HG03025 (cell line): ENCODE data around the gene ENTPD7.
"Not testable (repeated sequence)": the region's sequence is repeated elsewhere in the genome, so short reads cannot be mapped to it uniquely, and the experiment has no call there.

Experiments used
- ATAC-seq: cut with Tn5 transposase; IDR thresholded peaks from one replicate; pipeline ENCODE4 v1.9.1; 2021; ENCODE audit warnings: mild to moderate bottlenecking, moderate library complexity; ENCODE audit not compliant: unreplicated experiment, low FRiP score

Gene ENTPD7, protein sequence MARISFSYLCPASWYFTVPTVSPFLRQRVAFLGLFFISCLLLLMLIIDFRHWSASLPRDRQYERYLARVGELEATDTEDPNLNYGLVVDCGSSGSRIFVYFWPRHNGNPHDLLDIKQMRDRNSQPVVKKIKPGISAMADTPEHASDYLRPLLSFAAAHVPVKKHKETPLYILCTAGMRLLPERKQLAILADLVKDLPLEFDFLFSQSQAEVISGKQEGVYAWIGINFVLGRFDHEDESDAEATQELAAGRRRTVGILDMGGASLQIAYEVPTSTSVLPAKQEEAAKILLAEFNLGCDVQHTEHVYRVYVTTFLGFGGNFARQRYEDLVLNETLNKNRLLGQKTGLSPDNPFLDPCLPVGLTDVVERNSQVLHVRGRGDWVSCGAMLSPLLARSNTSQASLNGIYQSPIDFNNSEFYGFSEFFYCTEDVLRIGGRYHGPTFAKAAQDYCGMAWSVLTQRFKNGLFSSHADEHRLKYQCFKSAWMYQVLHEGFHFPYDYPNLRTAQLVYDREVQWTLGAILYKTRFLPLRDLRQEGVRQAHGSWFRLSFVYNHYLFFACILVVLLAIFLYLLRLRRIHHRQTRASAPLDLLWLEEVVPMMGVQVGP

GRCh38 chr10:99659031-99659867 lies at the start of gene ENTPD7:
ENTPD7 (plus strand) TSS chr10:99659509; CDS start chr10:99659957, 448 bp downstream.
- ATAC-seq: peak; percentile 98

- ATAC-seq: no peak
Measured at GRCh38 chr10:99610221-99610620, 49.1 kb upstream of the ENTPD7 start.

DNA sequence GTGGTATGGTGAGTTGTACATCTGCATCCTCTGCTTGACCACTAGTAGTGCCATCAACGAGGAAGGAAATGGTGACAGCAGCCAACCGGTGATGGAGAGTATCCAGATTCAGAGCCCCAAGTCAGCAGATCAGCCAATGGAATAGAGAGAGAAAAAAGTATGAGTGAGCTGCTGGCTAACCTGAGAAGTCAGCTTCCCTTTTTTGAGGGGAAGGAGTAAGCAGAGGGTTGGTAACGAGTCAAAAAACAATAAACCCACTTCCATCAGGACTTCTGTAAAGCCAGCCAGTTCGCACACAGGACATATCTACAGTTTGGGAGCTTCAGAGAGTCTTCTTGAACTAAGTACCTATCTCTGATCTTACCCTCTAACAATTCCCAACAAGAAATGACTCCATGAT lies 48.0 kb upstream of the ENTPD7 start:
- no peak for ATAC-seq

- no peak for ATAC-seq
Measured at GRCh38 chr10:99612167-99612831, 47.0 kb upstream of the ENTPD7 start.

DNA sequence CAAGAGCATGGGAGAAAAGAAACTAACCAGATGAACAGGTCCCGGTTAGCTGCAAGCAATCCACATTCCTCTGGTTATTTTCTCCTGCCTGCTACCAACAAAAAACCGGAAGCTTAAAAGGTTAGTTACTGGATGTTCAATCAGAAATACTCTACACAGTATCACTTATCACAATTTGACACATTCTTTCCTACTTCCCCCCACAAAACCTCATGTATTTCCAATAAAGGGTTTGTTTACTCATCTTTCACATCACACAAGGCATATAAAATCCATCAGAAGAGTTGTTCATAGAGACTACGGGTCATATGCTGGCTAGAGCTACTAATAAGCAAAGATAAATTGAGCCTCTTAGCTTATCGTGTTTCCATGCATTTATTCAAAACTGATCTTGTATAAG lies 43.9 kb upstream of the ENTPD7 start:
- no peak for ATAC-seq

DNA sequence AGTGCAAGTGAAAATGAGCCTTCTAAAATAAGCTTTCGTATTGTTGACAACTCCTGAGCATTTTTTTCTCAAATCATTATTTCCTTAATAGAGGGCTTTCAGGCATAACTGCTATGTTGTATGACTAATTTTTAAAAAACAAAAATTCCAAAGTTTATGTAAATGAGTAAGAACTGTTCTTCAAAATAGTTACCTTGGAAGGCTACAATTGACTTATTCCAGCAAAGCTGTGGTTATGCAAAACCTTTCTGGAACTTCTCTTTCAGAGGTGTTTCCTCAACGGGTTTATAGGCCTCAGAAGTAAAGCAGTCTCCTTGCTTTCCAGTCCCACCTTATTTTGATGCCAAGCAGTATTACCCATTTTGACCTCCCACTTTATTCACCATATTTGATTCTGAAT lies 41.6 kb upstream of the ENTPD7 start:
- ATAC-seq: no peak

GRCh38 chr10:99619090-99619800 lies 40.1 kb upstream of the ENTPD7 start:
- ATAC-seq: no peak

- ATAC-seq: peak; percentile 86
Measured at GRCh38 chr10:99619851-99620710, 39.2 kb upstream of the ENTPD7 start, which contains the start of gene SLC25A28. SLC25A28 (minus strand) TSS chr10:99620439; CDS start chr10:99620335, 104 bp downstream.

DNA sequence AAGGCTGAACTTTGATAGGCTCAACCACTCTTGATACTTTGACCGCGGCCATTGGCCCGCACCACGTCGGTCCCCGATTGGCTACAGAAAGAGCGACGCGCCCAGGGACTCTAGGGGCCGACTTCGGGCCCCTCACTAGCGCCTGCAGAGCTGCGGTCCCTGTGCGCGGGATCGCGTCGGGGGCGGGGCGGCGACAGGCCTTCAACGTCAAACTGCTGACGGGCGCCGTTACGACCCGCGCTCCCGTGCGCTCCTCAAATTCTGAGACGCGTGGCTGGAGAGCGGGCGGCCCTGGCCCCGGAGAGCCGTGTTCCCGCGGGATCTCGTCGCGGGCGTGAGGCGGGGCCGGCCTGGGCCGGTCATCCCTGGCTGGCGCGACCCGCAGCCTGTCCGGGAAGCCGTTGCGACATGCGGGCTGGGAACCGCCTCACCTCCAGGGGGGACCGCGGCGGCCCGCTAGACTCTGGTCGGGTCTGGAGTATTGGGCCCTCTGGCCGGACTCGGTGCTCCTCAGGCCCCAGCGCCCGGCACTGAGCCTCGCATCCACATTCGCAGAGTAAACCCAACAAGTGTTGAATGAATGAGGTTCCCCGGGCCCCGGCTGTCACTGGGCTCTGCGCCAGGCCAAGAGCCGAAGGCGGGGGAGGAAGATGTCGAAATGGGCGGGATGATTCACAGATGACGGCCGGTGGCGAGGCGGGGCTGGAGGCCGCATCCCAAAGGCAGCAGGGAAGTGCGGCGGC lies 38.4 kb upstream of the ENTPD7 start:
- peak; percentile 86 for ATAC-seq

DNA sequence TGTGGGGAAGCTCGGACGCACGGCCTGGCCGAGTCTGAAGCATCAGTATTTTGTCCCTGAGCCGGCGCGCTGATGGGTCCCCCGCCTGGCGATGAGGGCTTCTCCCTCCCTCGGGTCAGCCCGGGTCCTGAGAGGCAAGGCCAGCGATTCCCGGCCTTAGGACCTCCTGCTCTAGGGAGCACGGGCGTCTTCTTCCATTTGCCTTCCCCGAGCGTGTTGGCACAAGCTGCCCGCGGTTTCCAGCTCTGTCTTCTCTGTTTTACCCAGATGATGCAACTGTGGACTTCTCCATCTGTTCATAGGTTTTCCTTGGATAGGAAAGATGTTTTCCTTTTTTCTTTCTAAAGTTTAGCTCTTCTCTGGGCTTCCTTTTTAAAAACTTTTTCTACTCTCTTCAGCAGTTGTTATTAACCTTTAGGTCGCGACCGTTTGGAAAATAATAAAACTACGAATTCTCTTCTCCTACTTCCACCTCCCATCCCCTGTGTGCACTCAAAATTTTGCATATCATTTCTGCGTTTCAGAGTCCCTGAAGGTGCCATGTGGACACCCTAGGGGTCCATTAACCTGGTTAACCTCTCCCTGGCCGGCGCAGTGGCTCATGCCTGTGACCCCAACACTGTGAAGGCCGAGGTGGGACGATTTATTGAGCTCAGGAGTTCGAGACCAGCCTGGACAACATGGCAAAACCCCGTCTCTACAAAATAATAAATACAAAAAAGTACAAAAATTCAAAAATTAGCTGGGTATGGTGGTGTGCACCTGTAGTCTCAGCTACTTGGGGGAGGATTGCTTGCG lies 37.7 kb upstream of the ENTPD7 start:
- ATAC-seq: no peak

DNA sequence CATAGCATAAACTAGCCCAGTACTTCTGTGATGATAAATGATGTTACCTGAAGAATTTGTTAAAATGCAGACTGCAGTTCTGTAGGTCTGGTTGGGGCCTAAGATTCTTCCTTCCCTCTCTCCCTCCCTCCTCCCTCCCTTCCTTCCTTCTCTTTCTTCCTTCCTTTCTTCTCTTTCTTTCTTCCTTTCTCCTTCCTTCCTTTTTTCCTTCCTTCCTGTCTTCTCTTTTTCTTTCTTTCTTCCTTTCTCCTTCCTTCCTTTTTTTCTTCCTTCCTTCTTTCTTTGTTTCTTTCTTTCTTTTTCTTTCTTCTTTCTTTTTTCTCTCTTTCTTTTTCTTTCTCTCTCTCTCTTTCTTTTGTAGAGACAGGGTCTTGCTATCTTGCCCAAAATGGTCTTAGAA lies 35.4 kb upstream of the ENTPD7 start:
- no peak for ATAC-seq

DNA sequence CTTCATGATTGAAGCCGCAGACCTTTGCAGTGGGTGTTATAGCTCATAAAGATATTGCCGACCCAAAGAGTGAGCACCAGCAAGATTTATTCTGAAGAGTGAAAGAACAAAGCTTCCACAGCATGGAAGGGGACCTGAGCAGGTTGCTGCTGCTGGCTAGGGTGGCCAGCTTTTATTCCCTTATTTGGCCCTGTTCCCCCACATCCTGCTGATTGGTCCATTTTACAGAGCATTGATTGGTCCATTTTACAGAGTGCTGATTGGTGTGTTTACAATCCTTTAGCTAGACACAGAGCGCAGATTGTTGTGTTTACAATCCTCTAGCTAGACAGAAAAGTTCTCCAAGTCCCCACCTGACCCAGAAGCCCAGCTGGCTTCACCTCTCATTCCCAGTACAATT lies 34.2 kb upstream of the ENTPD7 start:
- not testable (repeated sequence) for ATAC-seq

DNA sequence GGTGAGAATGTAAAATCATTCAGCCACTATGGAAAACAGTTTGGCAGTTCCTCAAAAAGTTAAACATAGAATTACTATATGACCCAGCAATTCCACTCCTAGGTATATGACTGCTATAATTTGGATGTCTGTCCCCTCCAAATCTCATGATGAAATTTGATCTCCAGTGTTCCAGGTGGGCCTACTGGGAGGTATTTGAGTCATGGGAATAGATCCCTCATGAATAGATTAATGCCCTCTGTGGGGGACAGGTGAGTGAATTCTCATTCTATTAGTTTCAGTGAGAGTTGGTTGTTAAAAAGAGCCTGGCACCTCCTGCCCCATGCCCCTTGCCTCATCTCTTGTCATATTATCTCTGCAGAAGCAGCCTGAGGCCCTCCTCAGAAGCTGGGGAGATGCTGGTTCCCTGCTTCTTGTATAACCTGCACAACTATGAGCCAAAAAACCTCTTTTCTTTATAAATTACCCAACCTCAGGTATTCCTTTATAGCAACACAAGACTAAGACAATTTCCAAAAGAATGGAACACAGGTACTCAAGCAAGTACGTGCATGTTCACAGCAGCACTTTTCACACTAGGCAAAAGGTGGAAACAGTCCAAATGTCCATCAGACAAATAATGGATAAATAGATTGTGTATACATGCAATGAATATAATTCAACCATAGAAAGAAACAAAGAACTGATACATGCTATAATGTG lies 30.2 kb upstream of the ENTPD7 start:
- ATAC-seq: no peak

GRCh38 chr10:99629625-99629978 lies 29.7 kb upstream of the ENTPD7 start:
- no peak for ATAC-seq

GRCh38 chr10:99630433-99630832 lies 28.9 kb upstream of the ENTPD7 start:
- ATAC-seq: no peak

GRCh38 chr10:99630991-99631390 lies 28.3 kb upstream of the ENTPD7 start:
- ATAC-seq: no peak

DNA sequence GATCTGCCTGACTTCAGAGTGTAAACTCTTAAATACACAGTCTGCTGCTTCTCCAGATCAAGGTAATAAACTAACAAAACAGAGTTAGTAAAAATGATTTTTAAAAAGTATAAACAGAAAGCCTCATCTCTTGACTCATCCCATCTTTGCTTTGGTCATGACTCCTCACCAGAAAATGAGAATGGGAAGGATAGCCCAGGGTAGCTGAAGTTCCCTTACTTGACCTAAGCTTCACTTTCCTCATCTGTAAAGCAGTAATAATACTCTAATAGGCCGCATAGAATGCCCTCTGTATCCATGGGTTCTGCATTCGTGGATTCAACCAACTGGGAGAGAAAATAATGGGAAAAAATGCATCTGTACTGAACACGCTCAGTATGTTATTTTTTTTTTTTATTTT lies 27.8 kb upstream of the ENTPD7 start:
- ATAC-seq: no peak
